Neural cell (in vitro differentiated cells): ENCODE data around the gene LY6G6C. TPM values are rescaled to one million over a fixed set of nuclear protein-coding genes. Genes with fewer than 3 reads are reported as not detected.

Experiments
- H2AFZ ChIP-seq: fragments of 200-600, 300-800 bp; sonication (generic), shearing (Covaris generic); 2 replicates; pipeline ENCODE4 v1.6.0; 2014; ENCODE audit warnings: low read depth, mild to moderate bottlenecking, antibody characterized with exemption, low read length, moderate library complexity
- H3F3A ChIP-seq: fragments of 200-600 bp; shearing (Covaris generic); 2 replicates; pipeline ENCODE4 v1.6.1; 2016; ENCODE audit warnings: mild to moderate bottlenecking, moderate library complexity, mixed read lengths, antibody characterized with exemption, low read length; ENCODE audit not compliant: insufficient read depth, poor library complexity, severe bottlenecking
- H3K27ac ChIP-seq: fragments of 200-600, 300-800 bp; sonication (generic), shearing (Covaris generic); 2 replicates; pipeline ENCODE4 v1.5.1; 2014; ENCODE audit warnings: mild to moderate bottlenecking, low read length, moderate library complexity
- H3K27me3 ChIP-seq: fragments of 300-800, 200-600 bp; sonication (generic), shearing (Covaris generic); 2 replicates; pipeline ENCODE4 v1.6.0; 2014; ENCODE audit warnings: mild to moderate bottlenecking, low read depth, low read length, moderate library complexity; ENCODE audit not compliant: insufficient read depth
- H3K36me3 ChIP-seq: fragments of 300-800, 200-600 bp; sonication (generic), shearing (Covaris generic); 2 replicates; pipeline ENCODE4 v1.5.1; 2014; ENCODE audit warnings: mild to moderate bottlenecking, antibody characterized with exemption, low read length, moderate library complexity; ENCODE audit not compliant: insufficient read depth
- H3K4me2 ChIP-seq: fragments of 300-800, 200-600 bp; sonication (generic), shearing (Covaris generic); 2 replicates; pipeline ENCODE4 v1.6.0; 2014; ENCODE audit warnings: mild to moderate bottlenecking, low read length
- H3K4me3 ChIP-seq: fragments of 300-800, 200-600 bp; sonication (generic), shearing (Covaris generic); 2 replicates; pipeline ENCODE4 v1.5.1; 2014; ENCODE audit warnings: mild to moderate bottlenecking, low read length, moderate library complexity
- H3K79me2 ChIP-seq: fragments of 200-600 bp; shearing (Covaris generic); replicated peaks from 2 replicates; pipeline ENCODE4 v1.6.0; 2014; ENCODE audit warnings: mild to moderate bottlenecking, low read length, moderate library complexity; ENCODE audit not compliant: insufficient read depth
- H3K9ac ChIP-seq: fragments of 300-800, 200-600 bp; sonication (generic), shearing (Covaris generic); 2 replicates; pipeline ENCODE4 v1.6.1; 2016; ENCODE audit warnings: mild to moderate bottlenecking, low read length, mixed read lengths
- H3K9me2 ChIP-seq: fragments of 200-600 bp; shearing (Covaris generic); 2 replicates; pipeline ENCODE4 v1.6.1; 2016; ENCODE audit warnings: mild to moderate bottlenecking, low read length, mixed read lengths; ENCODE audit not compliant: insufficient read depth
- H3K9me3 ChIP-seq: fragments of 200-600, 300-800 bp; sonication (generic), shearing (Covaris generic); 2 replicates; pipeline ENCODE4 v1.6.1; 2016; ENCODE audit warnings: mild to moderate bottlenecking, mixed run types, low read length, moderate library complexity, mixed read lengths
- H4K20me1 ChIP-seq: fragments of 200-600 bp; shearing (Covaris generic); 2 replicates; pipeline ENCODE4 v1.6.1; 2016; ENCODE audit warnings: mild to moderate bottlenecking, mixed run types; ENCODE audit not compliant: insufficient read depth
- CTCF ChIP-seq: fragments of 450-650 bp; IDR thresholded peaks from 2 replicates; pipeline ENCODE4 v1.5.1; 2014; ENCODE audit warnings: antibody characterized with exemption, mild to moderate bottlenecking, moderate library complexity; ENCODE audit not compliant: poor library complexity, severe bottlenecking
- EP300 ChIP-seq: fragments of 450-650 bp; conservative IDR thresholded peaks from 2 replicates; pipeline ENCODE4 v1.6.1; 2014; ENCODE audit warnings: antibody characterized with exemption, mild to moderate bottlenecking, moderate library complexity; ENCODE audit not compliant: poor library complexity, severe bottlenecking
- EZH2 ChIP-seq: fragments of 200-600, 300-800 bp; shearing (Covaris generic), sonication (generic); IDR thresholded peaks from 2 replicates; pipeline ENCODE4 v1.6.1; 2014; ENCODE audit warnings: antibody characterized with exemption, low read length, borderline replicate concordance, mild to moderate bottlenecking; ENCODE audit not compliant: insufficient read depth, poor library complexity, severe bottlenecking
- MXI1 ChIP-seq: fragments of 450-650 bp; conservative IDR thresholded peaks from 2 replicates; pipeline ENCODE4 v1.6.1; 2014; ENCODE audit warnings: antibody characterized with exemption, mild to moderate bottlenecking; ENCODE audit not compliant: poor library complexity, severe bottlenecking
- POLR2AphosphoS5 ChIP-seq: IDR thresholded peaks from 2 replicates; pipeline ENCODE4 v1.6.1; 2012
- RAD21 ChIP-seq: fragments of 450-650 bp; conservative IDR thresholded peaks from 2 replicates; pipeline ENCODE4 v1.6.1; 2014; ENCODE audit warnings: antibody characterized with exemption, mild to moderate bottlenecking, moderate library complexity
- SMC3 ChIP-seq: fragments of 450-650 bp; conservative IDR thresholded peaks from 2 replicates; pipeline ENCODE4 v1.6.1; 2014; ENCODE audit warnings: antibody characterized with exemption, mild to moderate bottlenecking, moderate library complexity; ENCODE audit not compliant: poor library complexity
- TAF1 ChIP-seq: IDR thresholded peaks from 2 replicates; pipeline ENCODE4 v1.6.1; 2012; ENCODE audit warnings: low read depth
- polyA plus RNA-seq: library from polyadenylated mRNA; depleted of rRNA; stranded (reverse); fragments of >200 nt; gene quantifications from 2 replicates; pipeline ENCODE4 v1.2.3, GENCODE V29; 2014
- TF ChIP-seq, protein P1 (sequence below): IDR thresholded peaks from 2 replicates; pipeline ENCODE4 v1.6.1; 2012; ENCODE audit warnings: borderline replicate concordance

The LY6G6C gene
- polyA plus RNA-seq, 1 donor from 2014 or later, result 0.88 TPM

- TF ChIP-seq MXI1, result no peak
- no peak for TF ChIP-seq SMC3
- TF ChIP-seq CTCF, result no peak
- no peak for TF ChIP-seq TAF1
- TF ChIP-seq, protein P1, sequence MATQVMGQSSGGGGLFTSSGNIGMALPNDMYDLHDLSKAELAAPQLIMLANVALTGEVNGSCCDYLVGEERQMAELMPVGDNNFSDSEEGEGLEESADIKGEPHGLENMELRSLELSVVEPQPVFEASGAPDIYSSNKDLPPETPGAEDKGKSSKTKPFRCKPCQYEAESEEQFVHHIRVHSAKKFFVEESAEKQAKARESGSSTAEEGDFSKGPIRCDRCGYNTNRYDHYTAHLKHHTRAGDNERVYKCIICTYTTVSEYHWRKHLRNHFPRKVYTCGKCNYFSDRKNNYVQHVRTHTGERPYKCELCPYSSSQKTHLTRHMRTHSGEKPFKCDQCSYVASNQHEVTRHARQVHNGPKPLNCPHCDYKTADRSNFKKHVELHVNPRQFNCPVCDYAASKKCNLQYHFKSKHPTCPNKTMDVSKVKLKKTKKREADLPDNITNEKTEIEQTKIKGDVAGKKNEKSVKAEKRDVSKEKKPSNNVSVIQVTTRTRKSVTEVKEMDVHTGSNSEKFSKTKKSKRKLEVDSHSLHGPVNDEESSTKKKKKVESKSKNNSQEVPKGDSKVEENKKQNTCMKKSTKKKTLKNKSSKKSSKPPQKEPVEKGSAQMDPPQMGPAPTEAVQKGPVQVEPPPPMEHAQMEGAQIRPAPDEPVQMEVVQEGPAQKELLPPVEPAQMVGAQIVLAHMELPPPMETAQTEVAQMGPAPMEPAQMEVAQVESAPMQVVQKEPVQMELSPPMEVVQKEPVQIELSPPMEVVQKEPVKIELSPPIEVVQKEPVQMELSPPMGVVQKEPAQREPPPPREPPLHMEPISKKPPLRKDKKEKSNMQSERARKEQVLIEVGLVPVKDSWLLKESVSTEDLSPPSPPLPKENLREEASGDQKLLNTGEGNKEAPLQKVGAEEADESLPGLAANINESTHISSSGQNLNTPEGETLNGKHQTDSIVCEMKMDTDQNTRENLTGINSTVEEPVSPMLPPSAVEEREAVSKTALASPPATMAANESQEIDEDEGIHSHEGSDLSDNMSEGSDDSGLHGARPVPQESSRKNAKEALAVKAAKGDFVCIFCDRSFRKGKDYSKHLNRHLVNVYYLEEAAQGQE, result no peak
- no peak for TF ChIP-seq EP300
- TF ChIP-seq POLR2AphosphoS5, result no peak
- TF ChIP-seq RAD21, result no peak
- no peak for TF ChIP-seq EZH2
- Histone ChIP-seq H3K9ac (no peak overlapping the region), H3K79me2 (no peaks in the 10 kb centered on the region), H3K9me2 (no peaks in the 10 kb centered on the region), H2AFZ (no peak overlapping the region), H3K4me2 (no peak overlapping the region), H3K9me3 (no peaks in the 10 kb centered on the region), H3F3A (no peaks in the 10 kb centered on the region), H3K4me3 (no peak overlapping the region), H3K27ac (no peak overlapping the region), H4K20me1 (no peaks in the 10 kb centered on the region), H3K36me3 (no peaks in the 10 kb centered on the region), H3K27me3 (no peaks in the 10 kb centered on the region)
Measured at GRCh38 chr6:31767096-31767645, 45.6 kb upstream of the LY6G6C start.

- Histone ChIP-seq H3K4me2 (no peak overlapping the region), H3K27ac (no peak overlapping the region)
Measured at GRCh38 chr6:31765910-31766794, 44.6 kb upstream of the LY6G6C start.

More at GRCh38 chr6:31765910-31766794, 44.6 kb upstream of the LY6G6C start:
- TF ChIP-seq POLR2AphosphoS5, result no peak
- TF ChIP-seq TAF1, result no peak
- no peak for TF ChIP-seq RAD21
- TF ChIP-seq, protein P1, result no peak
- no peak for TF ChIP-seq CTCF
- Histone ChIP-seq H3K9me2 (no peaks in the 10 kb centered on the region), H3K9me3 (no peaks in the 10 kb centered on the region), H2AFZ (no peak overlapping the region), H3K27me3 (no peaks in the 10 kb centered on the region), H3F3A (no peaks in the 10 kb centered on the region), H4K20me1 (no peaks in the 10 kb centered on the region), H3K36me3 (no peaks in the 10 kb centered on the region), H3K79me2 (no peaks in the 10 kb centered on the region), H3K4me3 (no peak overlapping the region), H3K9ac (no peak overlapping the region)
